ENCODE measurements around the gene DLX4.

DNA sequence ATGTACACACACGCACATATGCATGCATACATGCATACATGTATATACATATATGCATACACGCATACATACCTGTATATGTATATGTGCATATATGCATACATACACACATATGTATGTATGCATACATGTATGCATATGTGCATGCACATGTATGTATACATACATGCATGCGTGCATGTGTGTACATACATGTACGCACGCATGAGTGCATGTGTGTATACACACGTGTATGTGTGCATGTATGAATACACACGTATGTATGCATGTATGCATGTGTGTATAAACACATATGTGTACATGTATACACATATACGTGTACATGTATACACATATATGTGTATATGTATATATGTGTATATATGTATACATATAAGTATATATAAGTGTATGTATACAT, 54.5 kb downstream of the DLX4 start:
- TF ChIP-seq, protein P1, sequence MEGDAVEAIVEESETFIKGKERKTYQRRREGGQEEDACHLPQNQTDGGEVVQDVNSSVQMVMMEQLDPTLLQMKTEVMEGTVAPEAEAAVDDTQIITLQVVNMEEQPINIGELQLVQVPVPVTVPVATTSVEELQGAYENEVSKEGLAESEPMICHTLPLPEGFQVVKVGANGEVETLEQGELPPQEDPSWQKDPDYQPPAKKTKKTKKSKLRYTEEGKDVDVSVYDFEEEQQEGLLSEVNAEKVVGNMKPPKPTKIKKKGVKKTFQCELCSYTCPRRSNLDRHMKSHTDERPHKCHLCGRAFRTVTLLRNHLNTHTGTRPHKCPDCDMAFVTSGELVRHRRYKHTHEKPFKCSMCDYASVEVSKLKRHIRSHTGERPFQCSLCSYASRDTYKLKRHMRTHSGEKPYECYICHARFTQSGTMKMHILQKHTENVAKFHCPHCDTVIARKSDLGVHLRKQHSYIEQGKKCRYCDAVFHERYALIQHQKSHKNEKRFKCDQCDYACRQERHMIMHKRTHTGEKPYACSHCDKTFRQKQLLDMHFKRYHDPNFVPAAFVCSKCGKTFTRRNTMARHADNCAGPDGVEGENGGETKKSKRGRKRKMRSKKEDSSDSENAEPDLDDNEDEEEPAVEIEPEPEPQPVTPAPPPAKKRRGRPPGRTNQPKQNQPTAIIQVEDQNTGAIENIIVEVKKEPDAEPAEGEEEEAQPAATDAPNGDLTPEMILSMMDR (IDR thresholded peaks at IDR 0.05), result no peak
- TF ChIP-seq POLR2A (IDR thresholded peaks at IDR 0.05), result no peak

Data from esophagus squamous epithelium (tissue), 4 donors.